ENCODE measurements around the gene C2CD4D. TPM values are rescaled to one million over a fixed set of nuclear protein-coding genes. Genes with fewer than 3 reads are reported as not detected.

The C2CD4D gene
- total and polyA plus RNA-seq, 2 of the 13 experiments (the other 11 are each of a cell fraction or from before 2014, with no cell fraction given): not detected

- BruUV-seq (replicated peaks): no TSS peak
- in situ Hi-C loops (cut with HindIII; ENCODE audit: extremely low pct_ligation_motif_present, low pct_unique_long_range_greater_than_20kb): no loop called here
- CTCF ChIA-PET (ENCODE audit: low intra/inter-chr PET ratio, low total read pairs): no interaction called here
Observed at GRCh38 chr1:151803915-151804314, 35.7 kb downstream of the C2CD4D start.

More at GRCh38 chr1:151803915-151804314, 35.7 kb downstream of the C2CD4D start:
- intact Hi-C loops (cut with micrococcal nuclease; ENCODE audit: unreplicated experiment): no loop called here
- H3K36me3 ChIP-seq (replicated peaks in 1 of 2; ENCODE audit: control insufficient read depth in 1 of 2, insufficient read depth in 2 of 2, low read length in 2 of 2): no peaks in the 10 kb centered on the region
- no peaks in the 10 kb centered on the region for H4K20me1 ChIP-seq (ENCODE audit: insufficient read depth, low read length)
- TF ChIP-seq ZNF350 (CRISPR knock-in tag; IDR thresholded peaks at IDR 0.05; ENCODE audit: borderline replicate concordance, low read depth) (no peak), TBX3 (IDR thresholded peaks at IDR 0.05; ENCODE audit: borderline replicate concordance) (no peak), JUNB (CRISPR knock-in tag; IDR thresholded peaks at IDR 0.05; ENCODE audit: borderline replicate concordance) (no peak), ZBTB7B (CRISPR knock-in tag; IDR thresholded peaks at IDR 0.05) (no peak), MIER3 (CRISPR knock-in tag; IDR thresholded peaks at IDR 0.05; ENCODE audit: borderline replicate concordance) (no peak), CBFB (CRISPR knock-in tag; IDR thresholded peaks at IDR 0.05) (no peak), HIVEP1 (CRISPR knock-in tag; IDR thresholded peaks at IDR 0.05) (no peak), CBX1 (IDR thresholded peaks at IDR 0.05; ENCODE audit: low read depth) (no peak), ZNF496 (CRISPR knock-in tag; IDR thresholded peaks at IDR 0.05; ENCODE audit: insufficient replicate concordance) (no peak), GATAD1 (CRISPR knock-in tag; IDR thresholded peaks at IDR 0.05) (no peak), THAP11 (CRISPR knock-in tag; IDR thresholded peaks at IDR 0.05) (no peak), ZBTB49 (CRISPR knock-in tag; IDR thresholded peaks at IDR 0.05; ENCODE audit: borderline replicate concordance) (no peak)
- TF ChIP-seq, protein P1, sequence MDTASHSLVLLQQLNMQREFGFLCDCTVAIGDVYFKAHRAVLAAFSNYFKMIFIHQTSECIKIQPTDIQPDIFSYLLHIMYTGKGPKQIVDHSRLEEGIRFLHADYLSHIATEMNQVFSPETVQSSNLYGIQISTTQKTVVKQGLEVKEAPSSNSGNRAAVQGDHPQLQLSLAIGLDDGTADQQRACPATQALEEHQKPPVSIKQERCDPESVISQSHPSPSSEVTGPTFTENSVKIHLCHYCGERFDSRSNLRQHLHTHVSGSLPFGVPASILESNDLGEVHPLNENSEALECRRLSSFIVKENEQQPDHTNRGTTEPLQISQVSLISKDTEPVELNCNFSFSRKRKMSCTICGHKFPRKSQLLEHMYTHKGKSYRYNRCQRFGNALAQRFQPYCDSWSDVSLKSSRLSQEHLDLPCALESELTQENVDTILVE (CRISPR knock-in tag; IDR thresholded peaks at IDR 0.05): no peak
- DNase-seq (ENCODE audit: low spot score) (no peak), ATAC-seq (no peak), FAIRE-seq (no peak)
- no peaks in the 10 kb centered on the region for H3K9me3 ChIP-seq (ENCODE audit: low read length)
- H3K4me1 ChIP-seq (ENCODE audit: insufficient read depth, low read length): no peaks in the 10 kb centered on the region
- H3K27me3 ChIP-seq (ENCODE audit: control insufficient read depth in 1 of 2, insufficient read depth in 2 of 2, low read length in 2 of 2): peaks cover 0 to 3% of the 10 kb centered on the region in 2 experiments; a peak in 3 of 5 replicates
- H3K9ac ChIP-seq (ENCODE audit: insufficient read depth, low read depth, low read length): no peak overlapping the region
- H3K27ac ChIP-seq (ENCODE audit: extremely low read length, insufficient read depth, low read length): no peak overlapping the region
- no peak overlapping the region for H3K4me2 ChIP-seq (ENCODE audit: low read depth, low read length)
- no CpG with 5 or more reads among the region's 3 CpGs for WGBS (ENCODE audit: low lambda C conversion rate)
- H2AFZ ChIP-seq (ENCODE audit: low read length): no peak overlapping the region
- POLR2A ChIA-PET: no interaction called here
- H3K4me3 ChIP-seq (replicated peaks in 1 of 3; ENCODE audit: insufficient read depth in 1 of 3, low read depth in 2 of 3, low read length in 3 of 3): no peak overlapping the region
- no peaks in the 10 kb centered on the region for H3K79me2 ChIP-seq (ENCODE audit: insufficient read depth, low read length)

Measured in HepG2 (cell line).